Stimulated activated CD4-positive, alpha-beta T cell treated with anti-CD3 and anti-CD28 coated beads, Interleukin-15, amount 100 ng/mL, for 1 hour (primary cell): Measurements from ENCODE around the gene ANO6.
"Not testable (repeated sequence)": the region's sequence is repeated elsewhere in the genome, so short reads cannot be mapped to it uniquely, and the experiment has no call there.

Experiments
- DNase-seq, 2 donors: peaks; one replicate each; pipeline ENCODE4 v3.0.0-alpha.2; 2020; ENCODE audit warnings: low read depth in 1 of 2, low spot score in 1 of 2

Gene ANO6

GRCh38 chr12:45235087-45236025, 19.5 kb downstream of the ANO6 start:
- no peak for DNase-seq

DNA sequence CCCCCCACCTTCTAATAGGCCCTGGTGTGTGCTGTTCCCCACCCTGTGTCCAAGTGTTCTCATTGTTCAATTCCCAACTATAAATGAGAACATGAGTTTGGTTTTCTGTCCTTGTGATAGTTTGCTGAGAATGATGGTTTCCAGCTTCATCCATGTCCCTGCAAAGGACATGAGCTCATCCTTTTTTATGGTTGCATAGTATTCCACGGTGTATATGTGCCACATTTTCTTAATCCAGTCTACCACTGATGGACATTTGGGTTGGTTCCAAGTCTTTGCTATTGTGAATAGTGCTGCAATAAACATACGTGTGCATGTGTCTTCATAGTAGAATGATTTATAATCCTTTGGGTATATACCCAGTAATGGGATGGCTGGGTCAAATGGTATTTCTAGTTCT, 20.5 kb downstream of the ANO6 start:
- DNase-seq = not testable (repeated sequence)

- DNase-seq = no peak
These were observed 26.3 kb downstream of the ANO6 start for GRCh38 chr12:45242180-45242579.

- no peak for DNase-seq
These were observed 28.1 kb downstream of the ANO6 start for GRCh38 chr12:45243963-45244362.

DNA sequence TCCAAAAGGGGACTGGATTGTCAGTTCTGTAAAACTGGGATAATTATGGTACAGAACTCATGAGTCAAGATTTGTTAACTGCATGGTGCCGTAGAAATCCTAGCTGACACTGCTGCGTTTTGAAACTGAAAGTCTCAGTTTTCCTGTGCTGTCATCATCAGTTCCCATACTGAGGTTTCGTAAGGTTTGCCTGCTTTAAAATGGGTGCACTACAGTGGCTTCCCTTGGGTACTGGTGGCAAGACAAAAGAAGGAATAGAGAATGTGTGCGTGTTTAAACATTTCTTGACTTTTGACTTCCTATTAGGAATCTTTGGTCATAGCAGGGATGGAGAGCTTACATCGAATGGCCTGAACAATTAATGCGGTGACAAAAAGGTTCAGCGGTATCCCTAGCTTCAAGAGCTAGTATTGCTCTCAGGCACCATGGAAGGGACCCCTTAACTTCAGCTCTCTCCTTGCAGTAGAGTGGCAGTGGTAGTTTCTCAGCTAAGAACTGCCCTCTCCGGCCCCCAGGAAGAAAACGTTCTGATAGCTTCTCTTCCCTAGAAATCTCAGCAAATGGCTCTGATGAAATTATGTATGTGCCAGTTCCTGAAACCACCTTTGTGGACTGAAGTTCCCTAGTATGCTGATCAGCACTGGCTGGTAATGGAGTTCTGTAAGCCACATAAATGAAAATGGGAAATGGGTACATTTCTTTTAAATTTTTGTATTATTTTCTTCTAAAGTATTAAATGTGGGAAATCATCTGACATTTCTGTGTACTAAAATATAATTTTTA, 28.9 kb downstream of the ANO6 start:
- DNase-seq = no peak

DNA sequence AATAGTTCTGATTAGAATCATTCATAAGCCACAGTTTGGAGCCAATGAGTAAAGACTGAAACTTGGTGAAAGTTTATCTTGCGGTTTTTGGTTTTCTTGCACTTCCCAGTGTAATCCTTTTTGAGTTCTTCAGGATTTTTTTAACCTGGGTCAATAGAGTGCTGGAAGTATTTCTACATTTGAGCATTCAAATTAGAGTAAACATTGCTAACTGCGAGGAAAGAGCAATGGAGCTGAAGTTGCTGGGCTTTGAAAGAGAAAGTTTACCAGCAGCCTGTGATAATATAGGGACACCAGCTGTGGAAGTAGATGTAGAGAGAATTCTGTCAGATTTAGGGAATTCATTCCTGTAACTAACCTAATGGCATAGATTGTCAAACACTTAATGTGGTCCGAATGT, 30.3 kb downstream of the ANO6 start:
- no peak for DNase-seq

DNA sequence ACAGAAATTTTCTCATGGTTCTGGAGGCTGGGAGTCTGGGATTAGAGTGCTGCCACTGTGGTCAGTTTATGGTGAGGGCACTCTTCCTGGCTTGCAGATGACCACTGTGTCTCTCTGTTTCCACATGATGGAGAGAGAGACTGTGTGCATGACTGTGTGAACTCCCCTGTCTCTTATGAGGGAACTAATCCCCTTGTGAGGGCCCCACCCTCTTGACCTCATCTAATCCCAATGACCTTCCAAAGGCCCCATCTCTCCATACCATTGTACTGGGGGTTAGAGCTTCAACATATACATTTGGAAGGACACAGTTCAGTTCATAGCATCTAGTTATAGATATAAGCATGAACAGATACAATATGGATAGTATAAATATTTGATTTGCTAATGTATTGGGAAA, 31.7 kb downstream of the ANO6 start:
- no peak for DNase-seq

GRCh38 chr12:45248095-45248494, 32.2 kb downstream of the ANO6 start:
- DNase-seq = no peak

- no peak for DNase-seq
These were observed 38.4 kb downstream of the ANO6 start for GRCh38 chr12:45254254-45254653.

DNA sequence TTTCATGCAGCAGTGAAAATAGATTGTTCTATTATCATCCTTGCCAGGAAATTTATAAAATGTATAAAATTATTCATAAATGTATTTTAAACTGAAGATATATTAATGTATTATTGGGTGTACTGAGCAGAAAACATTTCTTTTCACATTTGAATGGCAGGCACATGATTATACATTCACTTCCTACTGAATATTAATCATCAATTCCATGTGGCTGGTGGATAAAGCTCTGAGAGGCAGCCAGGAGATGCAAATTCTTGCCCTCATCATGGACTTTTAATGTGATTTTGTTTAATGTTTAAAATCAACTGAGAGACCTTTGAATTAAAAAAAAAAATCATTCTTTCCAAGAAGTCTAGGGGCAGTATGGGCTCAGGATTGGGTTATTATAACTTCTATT, 40.8 kb downstream of the ANO6 start:
- DNase-seq = no peak

GRCh38 chr12:45257185-45257930, 41.5 kb downstream of the ANO6 start:
- DNase-seq = no peak

DNA sequence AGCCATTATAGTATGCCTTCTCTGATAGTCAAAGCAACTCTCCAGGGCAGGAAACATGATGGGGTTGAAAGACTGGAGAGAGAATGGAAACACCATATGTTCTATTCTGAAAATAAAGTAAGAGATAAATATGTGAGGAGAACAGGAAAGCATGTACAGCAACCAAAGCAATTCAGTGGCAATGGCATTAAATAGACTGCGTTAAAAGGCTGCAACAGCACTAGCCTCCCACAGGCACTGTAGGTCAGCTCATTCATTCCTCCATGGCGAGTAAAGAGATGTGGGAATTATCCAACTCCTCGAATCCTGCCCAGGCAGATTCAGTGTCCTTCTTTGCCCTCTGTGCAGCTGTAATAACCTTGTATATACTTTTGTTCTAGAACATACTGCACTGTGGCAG, 43.8 kb downstream of the ANO6 start:
- DNase-seq = no peak

DNA sequence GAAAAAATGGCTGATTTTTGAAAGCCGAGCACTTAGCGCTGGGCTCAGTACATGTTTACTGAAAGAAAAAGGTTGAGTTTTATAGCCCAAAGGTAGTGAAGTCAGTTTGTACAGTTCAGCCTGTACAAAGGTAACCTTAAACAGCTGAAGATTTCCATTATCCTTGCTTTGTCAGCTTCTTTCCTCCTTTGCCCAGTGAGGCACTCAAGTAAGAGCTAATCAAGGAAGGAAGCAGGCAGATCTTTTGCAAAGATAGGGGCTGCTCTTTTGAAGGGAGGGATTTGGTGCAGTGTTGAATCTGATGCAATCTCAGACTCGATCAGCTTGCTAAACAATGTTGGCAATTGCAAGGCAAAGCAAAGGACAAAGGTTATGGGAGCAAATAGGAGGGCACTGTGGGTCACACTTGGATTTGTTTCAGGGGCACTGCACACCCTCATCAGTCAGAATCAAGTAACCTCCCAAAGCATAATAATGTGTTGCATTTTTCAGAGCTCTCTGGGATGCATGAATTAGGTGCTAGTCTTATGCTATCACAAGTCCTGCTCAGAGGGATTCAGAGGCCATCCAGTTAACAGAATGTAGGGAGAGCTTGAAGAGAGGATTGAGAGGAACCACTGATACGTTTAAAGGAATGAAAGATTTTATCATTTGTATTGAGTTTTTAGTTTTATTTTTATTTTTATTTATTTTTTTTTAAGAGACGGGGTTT, 44.4 kb downstream of the ANO6 start:
- no peak for DNase-seq

GRCh38 chr12:45260854-45261253, 45.0 kb downstream of the ANO6 start:
- DNase-seq = no peak

GRCh38 chr12:45262185-45262584, 46.3 kb downstream of the ANO6 start:
- DNase-seq = not testable (repeated sequence)

GRCh38 chr12:45263587-45263986, 47.7 kb downstream of the ANO6 start:
- DNase-seq = no peak

DNA sequence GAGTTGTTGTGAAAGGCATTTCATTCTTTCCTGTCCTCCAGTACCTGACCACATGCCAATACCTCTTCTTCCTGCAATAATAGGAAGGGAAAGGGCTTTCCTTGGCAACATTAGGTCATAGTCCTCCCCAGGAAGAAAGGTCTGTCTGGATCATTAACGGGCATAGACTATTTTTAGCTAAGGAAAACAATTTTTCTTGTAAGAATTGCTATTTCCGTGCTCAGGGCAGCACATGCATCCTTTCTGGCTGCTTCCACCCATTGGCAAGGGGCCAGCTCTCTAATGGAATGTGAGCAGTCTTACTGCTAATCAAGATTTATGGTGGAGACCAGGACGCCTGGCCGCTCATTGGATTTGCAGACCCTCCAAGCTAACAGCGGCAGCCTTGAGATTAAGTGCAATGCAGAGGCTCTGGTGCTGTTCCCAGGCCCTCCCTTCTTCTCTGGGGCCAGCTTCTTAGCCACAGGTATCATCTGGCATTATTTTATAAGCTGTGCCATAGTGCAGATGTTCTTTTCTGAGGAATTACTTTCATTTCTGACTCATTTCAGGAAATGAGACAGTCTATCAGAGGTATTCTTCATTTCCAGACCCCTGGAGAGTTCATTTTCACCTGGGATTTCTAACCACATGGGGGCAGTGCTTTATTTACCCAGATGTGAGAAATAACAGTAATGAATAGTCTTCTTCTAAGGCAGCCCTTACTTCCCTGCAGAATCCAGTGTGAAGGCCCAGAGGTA, 52.9 kb downstream of the ANO6 start:
- DNase-seq = no peak

DNA sequence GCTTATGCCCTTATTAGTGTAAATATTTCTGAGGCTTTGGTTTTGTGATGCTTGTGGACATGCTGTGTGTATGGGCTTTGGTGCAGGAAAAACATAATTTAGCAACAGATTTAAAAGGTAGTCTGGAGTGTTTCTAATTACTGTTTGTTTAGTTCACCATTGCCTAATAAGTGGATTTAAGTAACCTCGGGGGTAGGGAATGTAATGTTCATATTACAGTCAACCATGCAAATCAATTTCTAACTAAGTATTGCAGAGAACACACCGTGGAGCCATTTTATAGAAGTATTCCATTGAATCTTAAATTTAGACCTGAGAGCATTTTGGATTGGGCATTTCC, 53.5 kb downstream of the ANO6 start:
- DNase-seq = no peak

- DNase-seq = no peak
These were observed 55.1 kb downstream of the ANO6 start for GRCh38 chr12:45270951-45271350.

GRCh38 chr12:45273717-45274271, 57.9 kb downstream of the ANO6 start:
- no peak for DNase-seq
